Measurements from ENCODE around the gene ETV7. TPM values are rescaled to one million over a fixed set of nuclear protein-coding genes. Genes with fewer than 3 reads are reported as not detected.

Gene ETV7
- total RNA-seq, 2 experiments from 2014 or later, result 0.33 to 0.73 TPM

GRCh38 chr6:36337814-36338213 is 49.7 kb downstream of the ETV7 start:
- ChIA-PET POLR2A (interaction anchor here (0.6 kb wide), 1 partner anchor 22 kb away, joined by 4 read pairs; no protein-coding TSS in a partner anchor), CTCF (interaction anchor here (2.1 kb wide), 1 partner anchor 35 kb away, joined by 5 read pairs; no protein-coding TSS in a partner anchor)
- ATAC-seq (ENCODE audit: poor library complexity), result no peak
- H3K4me3 ChIP-seq (ENCODE audit: low read length), result no peak overlapping the region
- Mint-ChIP-seq H3K4me3 (no peak overlapping the region), H3K4me1 (ENCODE audit: low read depth) (peaks cover 10% of the 10 kb centered on the region), H3K9me3 (no peaks in the 10 kb centered on the region), H3K27me3 (peaks cover 50% of the 10 kb centered on the region), H3K27ac (no peak overlapping the region), H3K36me3 (ENCODE audit: low read depth) (no peaks in the 10 kb centered on the region)
- no peaks in the 10 kb centered on the region for H3K9me3 ChIP-seq (ENCODE audit: control insufficient read depth in 1 of 2, insufficient read depth in 1 of 2, low read length in 2 of 2)
- no peak for TF ChIP-seq CTCF (IDR thresholded peaks at IDR 0.05)
- no peak overlapping the region for H3K27ac ChIP-seq (ENCODE audit: low read depth in 1 of 2, low read length in 2 of 2)
- intact Hi-C loops (cut with DNase I, micrococcal nuclease), result no loop called here
- DNase-seq, result peak in 1 of 14 experiments; percentile 15
- peaks cover 7 to 27% of the 10 kb centered on the region in 2 experiments for H3K27me3 ChIP-seq (ENCODE audit: control insufficient read depth in 1 of 2, insufficient read depth in 2 of 2, low read length in 2 of 2)
- no peaks in the 10 kb centered on the region for H3K36me3 ChIP-seq (ENCODE audit: insufficient read depth, low read length)
- peaks cover 20% of the 10 kb centered on the region for H3K4me1 ChIP-seq (ENCODE audit: insufficient read depth, low read length)

- ATAC-seq (ENCODE audit: poor library complexity) (peak; percentile 42), DNase-seq (peak in 3 of 14 experiments; percentile 45 to 58 (median 58))
- Mint-ChIP-seq H3K9me3 (no peaks in the 10 kb centered on the region), H3K36me3 (ENCODE audit: low read depth) (no peaks in the 10 kb centered on the region), H3K27ac (no peak within 1 kb of the TSS), H3K4me3 (no peak within 1 kb of the TSS), H3K4me1 (ENCODE audit: low read depth) (peaks cover 10% of the 10 kb centered on the region), H3K27me3 (peaks cover 48% of the 10 kb centered on the region)
- intact Hi-C loops (cut with DNase I, micrococcal nuclease), result no loop called here
- no peak for TF ChIP-seq CTCF (IDR thresholded peaks at IDR 0.05)
- Histone ChIP-seq H3K36me3 (ENCODE audit: insufficient read depth, low read length) (no peaks in the 10 kb centered on the region), H3K4me1 (ENCODE audit: insufficient read depth, low read length) (peaks cover 20% of the 10 kb centered on the region), H3K4me3 (ENCODE audit: low read length) (no peak within 1 kb of the TSS), H3K9me3 (ENCODE audit: control insufficient read depth in 1 of 2, insufficient read depth in 1 of 2, low read length in 2 of 2) (no peaks in the 10 kb centered on the region), H3K27ac (ENCODE audit: low read depth in 1 of 2, low read length in 2 of 2) (no peak within 1 kb of the TSS), H3K27me3 (ENCODE audit: control insufficient read depth in 1 of 2, insufficient read depth in 2 of 2, low read length in 2 of 2) (peaks cover 7 to 27% of the 10 kb centered on the region in 2 experiments)
- POLR2A ChIA-PET, result interaction anchor here (1.0 kb wide), 1 partner anchor 22 kb away, joined by 3 read pairs; no protein-coding TSS in a partner anchor
- CTCF ChIA-PET, result interaction anchor here (2.1 kb wide), 1 partner anchor 34 kb away, joined by 5 read pairs; no protein-coding TSS in a partner anchor
Observed at GRCh38 chr6:36336779-36337241, 50.7 kb downstream of the ETV7 start, which contains the start of gene BNIP5. Gene BNIP5, minus strand, starts transcription at chr6:36336888. Its CDS starts 6,198 bp downstream, at chr6:36330690.

- no peak for TF ChIP-seq CTCF (IDR thresholded peaks at IDR 0.05)
- no peak for ATAC-seq (ENCODE audit: poor library complexity)
- H3K4me1 Mint-ChIP-seq (ENCODE audit: low read depth), result peaks cover 10% of the 10 kb centered on the region
- H3K9me3 Mint-ChIP-seq, result no peaks in the 10 kb centered on the region
- CTCF ChIA-PET, result interaction anchor here (2.1 kb wide), 1 partner anchor 34 kb away, joined by 5 read pairs; no protein-coding TSS in a partner anchor
- H3K9me3 ChIP-seq (ENCODE audit: control insufficient read depth in 1 of 2, insufficient read depth in 1 of 2, low read length in 2 of 2), result no peaks in the 10 kb centered on the region
- no peaks in the 10 kb centered on the region for H3K36me3 ChIP-seq (ENCODE audit: insufficient read depth, low read length)
- no peak overlapping the region for H3K27ac Mint-ChIP-seq
- H3K27me3 Mint-ChIP-seq, result peaks cover 48% of the 10 kb centered on the region
- peaks cover 7 to 27% of the 10 kb centered on the region in 2 experiments for H3K27me3 ChIP-seq (ENCODE audit: control insufficient read depth in 1 of 2, insufficient read depth in 2 of 2, low read length in 2 of 2)
- H3K4me1 ChIP-seq (ENCODE audit: insufficient read depth, low read length), result peaks cover 20% of the 10 kb centered on the region
- no peak for DNase-seq
- no peak overlapping the region for H3K4me3 Mint-ChIP-seq
- POLR2A ChIA-PET, result no interaction called here
- H3K27ac ChIP-seq (ENCODE audit: low read depth in 1 of 2, low read length in 2 of 2), result no peak overlapping the region
- no peaks in the 10 kb centered on the region for H3K36me3 Mint-ChIP-seq (ENCODE audit: low read depth)
- no peak overlapping the region for H3K4me3 ChIP-seq (ENCODE audit: low read length)
- intact Hi-C loops (cut with DNase I, micrococcal nuclease), result no loop called here
Observed at GRCh38 chr6:36336208-36336710, 51.2 kb downstream of the ETV7 start.
